K562 (cell line): ENCODE results near the gene SLC7A8. TPM values are rescaled to one million over a fixed set of nuclear protein-coding genes. Genes with fewer than 3 reads are reported as not detected.

Source experiments
- CBFA2T3 ChIP-seq: fragments of 450-650 bp; IDR thresholded peaks from 2 replicates; pipeline ENCODE4 v1.6.1; 2017
- EP300 ChIP-seq: IDR thresholded peaks from 2 replicates; pipeline ENCODE4 v1.6.1; 2012; ENCODE audit warnings: low read length, improper control_type of control experiment
- FOXA1 ChIP-seq: fragments of 450-650 bp; IDR thresholded peaks from 2 replicates; pipeline ENCODE4 v1.6.1; 2016; ENCODE audit warnings: mild to moderate bottlenecking, borderline replicate concordance
- HCFC1 ChIP-seq: IDR thresholded peaks from 2 replicates; pipeline ENCODE4 v1.6.1; 2012; ENCODE audit warnings: low read depth, low read length, improper control_type of control experiment
- JUND ChIP-seq, 2 experiments: IDR thresholded peaks; 2 replicates in 1 of 2; 3 replicates in 1 of 2; pipeline ENCODE4 v1.6.1; 2011; ENCODE audit warnings: borderline replicate concordance in 2 of 2, low read depth in 2 of 2, low read length in 2 of 2, improper control_type of control experiment in 1 of 2, missing biosample characterization in 1 of 2, missing genetic modification characterization in 1 of 2, missing genetic modification reagents in 1 of 2
- MAFK ChIP-seq: IDR thresholded peaks from 2 replicates; pipeline ENCODE4 v1.6.1; 2011; ENCODE audit warnings: low read length, improper control_type of control experiment
- MTA3 ChIP-seq: fragments of 450-650 bp; formaldehyde crosslinking; IDR thresholded peaks from 2 replicates; pipeline ENCODE4 v1.6.1; 2017; ENCODE audit warnings: mild to moderate bottlenecking, borderline replicate concordance
- NFATC3 ChIP-seq: fragments of 450-650 bp; IDR thresholded peaks from 2 replicates; pipeline ENCODE4 v1.6.1; 2017; ENCODE audit warnings: mild to moderate bottlenecking
- SMARCA4 ChIP-seq: fragments of 450-650 bp; IDR thresholded peaks from 2 replicates; pipeline ENCODE4 v1.6.1; 2016
- SOX6 ChIP-seq: fragments of 450-650 bp; IDR thresholded peaks from 2 replicates; pipeline ENCODE4 v1.6.1; 2014; ENCODE audit warnings: mild to moderate bottlenecking
- SP1 ChIP-seq: sonication (generic); formaldehyde crosslinking; IDR thresholded peaks from 2 replicates; pipeline ENCODE4 v1.8.1; 2022; ENCODE audit warnings: mild to moderate bottlenecking, missing genetic modification reagents
- TBL1XR1 ChIP-seq, 2 experiments: IDR thresholded peaks; 2 replicates each; pipeline ENCODE4 v1.6.1; 2012; ENCODE audit warnings: improper control_type of control experiment in 2 of 2, low read length in 2 of 2, mild to moderate bottlenecking in 1 of 2
- TCF3 ChIP-seq: sonication (generic); formaldehyde crosslinking; IDR thresholded peaks from 2 replicates; pipeline ENCODE4 v1.4.0; 2020; ENCODE audit warnings: mild to moderate bottlenecking, missing genetic modification reagents
- WHSC1 ChIP-seq: IDR thresholded peaks from one replicate; pipeline ENCODE4 v1.6.1; 2012; ENCODE audit warnings: low read length, control low read depth, inconsistent platforms
- XRCC5 ChIP-seq: fragments of 200-400 bp; formaldehyde crosslinking; IDR thresholded peaks from 2 replicates; pipeline ENCODE4 v1.6.1; 2017; ENCODE audit warnings: low read depth, mild to moderate bottlenecking, low read length
- ZFPM2 ChIP-seq: fragments of 250-450 bp; sonication (Bioruptor Pico); IDR thresholded peaks from 2 replicates; pipeline ENCODE4 v1.5.1; 2022; ENCODE audit warnings: mild to moderate bottlenecking
- ZNF24 ChIP-seq: fragments of 450-650 bp; IDR thresholded peaks from 2 replicates; pipeline ENCODE4 v1.6.1; 2016
- polyA plus RNA-seq, 8 experiments: library from polyadenylated mRNA; depleted of rRNA in 4 of 8; stranded (reverse) in 5 of 8; unstranded in 3 of 8; fragments of >200 nt; fragmentation: Nextera tagmentation in 2 of 8; fragmentation: Illumina TruSeq in 1 of 8; extraction: Ambion mirVana in 2 of 8; extraction: Trizol in 1 of 8; gene quantifications; 2 replicates each; pipeline versions ENCODE4 v1.2.1 to v1.2.3, GENCODE V29; 2011 to 2014; ENCODE audit warnings: inconsistent platforms in 1 of 8, missing spikeins in 1 of 8
- total RNA-seq, 7 experiments: library from RNA; depleted of rRNA in 6 of 7; stranded (reverse); fragments of >200 nt in 6 of 7; fragmentation: Illumina TruSeq in 2 of 7; extraction: Trizol in 2 of 7; gene quantifications; 2 replicates each; pipeline versions ENCODE4 v1.2.1 to v1.2.3, GENCODE V29; 2011 to 2021; ENCODE audit warnings: low replicate concordance in 1 of 7
- TF ChIP-seq, protein P1 (sequence below): sonication (generic); formaldehyde crosslinking; IDR thresholded peaks from 2 replicates; pipeline ENCODE4 v1.8.1; 2023; ENCODE audit warnings: mild to moderate bottlenecking, missing genetic modification reagents
- TF ChIP-seq, protein P2 (sequence below): fragments of 450-650 bp; IDR thresholded peaks from one replicate; pipeline ENCODE4 v1.6.1; 2018; ENCODE audit warnings: mild to moderate bottlenecking, moderate library complexity; ENCODE audit not compliant: partially characterized antibody
- TF ChIP-seq, protein P3 (sequence below): IDR thresholded peaks from 2 replicates; pipeline ENCODE4 v1.6.1; 2014; ENCODE audit warnings: antibody characterized with exemption
- TF ChIP-seq, protein P4 (sequence below), 3 experiments: IDR thresholded peaks in 2 of 3; conservative IDR thresholded peaks in 1 of 3; 2 replicates each; pipeline ENCODE4 v1.5.1; 2011 to 2012; ENCODE audit warnings: low read length in 3 of 3, mild to moderate bottlenecking in 3 of 3, control low read depth in 2 of 3, improper control_type of control experiment in 1 of 3, inconsistent platforms in 1 of 3, low read depth in 1 of 3, mixed read lengths in 1 of 3, moderate library complexity in 1 of 3; ENCODE audit not compliant: insufficient read depth in 2 of 3

Gene SLC7A8
- total and polyA plus RNA-seq, 9 of the 15 experiments (the other 6 are each of a cell fraction or from before 2014, with no cell fraction given) = 2.0 to 33.0 (median 6.0) TPM

DNA sequence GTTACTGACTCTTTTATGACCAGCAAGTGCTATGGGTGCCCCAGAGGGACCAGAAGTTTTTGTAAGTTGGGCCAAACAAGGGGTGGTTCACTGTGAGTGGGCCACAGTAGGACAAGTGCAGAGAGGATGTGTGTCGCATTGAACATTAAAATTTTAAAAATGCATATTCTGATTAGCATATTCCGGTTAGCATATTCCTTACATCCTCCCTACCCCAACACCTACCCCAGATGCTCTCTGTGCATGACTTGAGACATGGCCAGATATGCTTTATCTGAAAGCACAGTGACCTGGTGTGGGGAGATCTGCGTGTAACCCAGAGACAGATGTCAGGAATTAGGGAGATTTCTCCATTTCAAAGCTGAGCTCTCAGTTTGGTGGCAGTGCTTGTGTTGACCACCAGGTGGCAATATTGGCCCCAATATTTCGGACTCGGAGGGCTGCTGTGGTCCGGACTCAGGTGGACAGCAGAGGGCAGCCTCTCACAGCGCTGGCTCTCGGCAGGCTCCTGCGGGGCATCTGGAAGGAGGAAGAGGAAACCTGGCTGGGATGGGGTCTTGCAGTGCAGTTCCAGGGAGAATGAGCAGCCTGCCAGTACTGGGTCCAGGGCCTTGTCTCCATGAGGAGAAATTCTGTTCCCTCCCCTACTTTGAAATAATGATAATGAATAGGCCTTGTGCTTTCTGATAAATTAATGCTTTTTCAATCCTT lies 62.8 kb downstream of the SLC7A8 start (continued):
- TF ChIP-seq, protein P1, sequence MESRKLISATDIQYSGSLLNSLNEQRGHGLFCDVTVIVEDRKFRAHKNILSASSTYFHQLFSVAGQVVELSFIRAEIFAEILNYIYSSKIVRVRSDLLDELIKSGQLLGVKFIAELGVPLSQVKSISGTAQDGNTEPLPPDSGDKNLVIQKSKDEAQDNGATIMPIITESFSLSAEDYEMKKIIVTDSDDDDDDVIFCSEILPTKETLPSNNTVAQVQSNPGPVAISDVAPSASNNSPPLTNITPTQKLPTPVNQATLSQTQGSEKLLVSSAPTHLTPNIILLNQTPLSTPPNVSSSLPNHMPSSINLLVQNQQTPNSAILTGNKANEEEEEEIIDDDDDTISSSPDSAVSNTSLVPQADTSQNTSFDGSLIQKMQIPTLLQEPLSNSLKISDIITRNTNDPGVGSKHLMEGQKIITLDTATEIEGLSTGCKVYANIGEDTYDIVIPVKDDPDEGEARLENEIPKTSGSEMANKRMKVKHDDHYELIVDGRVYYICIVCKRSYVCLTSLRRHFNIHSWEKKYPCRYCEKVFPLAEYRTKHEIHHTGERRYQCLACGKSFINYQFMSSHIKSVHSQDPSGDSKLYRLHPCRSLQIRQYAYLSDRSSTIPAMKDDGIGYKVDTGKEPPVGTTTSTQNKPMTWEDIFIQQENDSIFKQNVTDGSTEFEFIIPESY (CRISPR knock-in tag) = peak; percentile 82
- TF ChIP-seq, protein P2, sequence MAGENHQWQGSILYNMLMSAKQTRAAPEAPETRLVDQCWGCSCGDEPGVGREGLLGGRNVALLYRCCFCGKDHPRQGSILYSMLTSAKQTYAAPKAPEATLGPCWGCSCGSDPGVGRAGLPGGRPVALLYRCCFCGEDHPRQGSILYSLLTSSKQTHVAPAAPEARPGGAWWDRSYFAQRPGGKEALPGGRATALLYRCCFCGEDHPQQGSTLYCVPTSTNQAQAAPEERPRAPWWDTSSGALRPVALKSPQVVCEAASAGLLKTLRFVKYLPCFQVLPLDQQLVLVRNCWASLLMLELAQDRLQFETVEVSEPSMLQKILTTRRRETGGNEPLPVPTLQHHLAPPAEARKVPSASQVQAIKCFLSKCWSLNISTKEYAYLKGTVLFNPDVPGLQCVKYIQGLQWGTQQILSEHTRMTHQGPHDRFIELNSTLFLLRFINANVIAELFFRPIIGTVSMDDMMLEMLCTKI = no peak
- TF ChIP-seq ZFPM2 (no peak), CBFA2T3 (peak; percentile 96), ZNF24 (peak; percentile 63; the same call in 1 of the 2 replicates), MTA3 (peak; percentile 73; the same call in 1 of the 2 replicates), TBL1XR1 (IDR thresholded peaks at IDR 0.05; ENCODE audit: low read length in 2 of 2) (peak; percentile 64 to 70; a peak in 3 of 4 replicates), XRCC5 (peak; percentile 97), JUND (IDR thresholded peaks at IDR 0.05; ENCODE audit: borderline replicate concordance, low read depth, low read length) (peak; percentile 62), JUND (tag; IDR thresholded peaks at IDR 0.05; ENCODE audit: borderline replicate concordance, low read depth, low read length) (peak; percentile 51; the same call in 1 of the 3 replicates), SMARCA4 (peak; percentile 54), SP1 (peak; percentile 74), MAFK (peak; percentile 37; the same call in 1 of the 2 replicates), WHSC1 (no peak), TCF3 (CRISPR knock-in tag) (peak; percentile 97), SOX6 (peak; percentile 81), FOXA1 (no peak), HCFC1 (peak; percentile 45; the same call in 1 of the 2 replicates), EP300 (peak; percentile 71), NFATC3 (no peak)
- TF ChIP-seq, protein P3, sequence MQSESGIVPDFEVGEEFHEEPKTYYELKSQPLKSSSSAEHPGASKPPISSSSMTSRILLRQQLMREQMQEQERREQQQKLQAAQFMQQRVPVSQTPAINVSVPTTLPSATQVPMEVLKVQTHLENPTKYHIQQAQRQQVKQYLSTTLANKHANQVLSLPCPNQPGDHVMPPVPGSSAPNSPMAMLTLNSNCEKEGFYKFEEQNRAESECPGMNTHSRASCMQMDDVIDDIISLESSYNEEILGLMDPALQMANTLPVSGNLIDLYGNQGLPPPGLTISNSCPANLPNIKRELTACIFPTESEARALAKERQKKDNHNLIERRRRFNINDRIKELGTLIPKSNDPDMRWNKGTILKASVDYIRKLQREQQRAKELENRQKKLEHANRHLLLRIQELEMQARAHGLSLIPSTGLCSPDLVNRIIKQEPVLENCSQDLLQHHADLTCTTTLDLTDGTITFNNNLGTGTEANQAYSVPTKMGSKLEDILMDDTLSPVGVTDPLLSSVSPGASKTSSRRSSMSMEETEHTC = peak; percentile 18; the same call in 1 of the 2 replicates
- TF ChIP-seq, protein P4, sequence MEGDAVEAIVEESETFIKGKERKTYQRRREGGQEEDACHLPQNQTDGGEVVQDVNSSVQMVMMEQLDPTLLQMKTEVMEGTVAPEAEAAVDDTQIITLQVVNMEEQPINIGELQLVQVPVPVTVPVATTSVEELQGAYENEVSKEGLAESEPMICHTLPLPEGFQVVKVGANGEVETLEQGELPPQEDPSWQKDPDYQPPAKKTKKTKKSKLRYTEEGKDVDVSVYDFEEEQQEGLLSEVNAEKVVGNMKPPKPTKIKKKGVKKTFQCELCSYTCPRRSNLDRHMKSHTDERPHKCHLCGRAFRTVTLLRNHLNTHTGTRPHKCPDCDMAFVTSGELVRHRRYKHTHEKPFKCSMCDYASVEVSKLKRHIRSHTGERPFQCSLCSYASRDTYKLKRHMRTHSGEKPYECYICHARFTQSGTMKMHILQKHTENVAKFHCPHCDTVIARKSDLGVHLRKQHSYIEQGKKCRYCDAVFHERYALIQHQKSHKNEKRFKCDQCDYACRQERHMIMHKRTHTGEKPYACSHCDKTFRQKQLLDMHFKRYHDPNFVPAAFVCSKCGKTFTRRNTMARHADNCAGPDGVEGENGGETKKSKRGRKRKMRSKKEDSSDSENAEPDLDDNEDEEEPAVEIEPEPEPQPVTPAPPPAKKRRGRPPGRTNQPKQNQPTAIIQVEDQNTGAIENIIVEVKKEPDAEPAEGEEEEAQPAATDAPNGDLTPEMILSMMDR (IDR thresholded peaks at IDR 0.05 in 2 of 3, conservative IDR thresholded peaks at IDR 0.05 in 1 of 3; ENCODE audit: insufficient read depth in 2 of 3, low read depth in 1 of 3, low read length in 3 of 3) = peak; percentile 100
